Stimulated activated CD8-positive, alpha-beta memory T cell treated with anti-CD3 and anti-CD28 coated beads, Interleukin-7, amount 100 ng/mL, for 48 hours (primary cell): ENCODE measurements around the gene FBLN5.
"Not testable (repeated sequence)": the region's sequence is repeated elsewhere in the genome, so short reads cannot be mapped to it uniquely, and the experiment has no call there.

Experiments
- DNase-seq, 2 donors: peaks; one replicate each; pipeline ENCODE4 v3.0.0-alpha.2; 2020; ENCODE audit warnings: low read depth in 1 of 2; ENCODE audit errors: extremely low read depth in 1 of 2

FBLN5 gene

DNA sequence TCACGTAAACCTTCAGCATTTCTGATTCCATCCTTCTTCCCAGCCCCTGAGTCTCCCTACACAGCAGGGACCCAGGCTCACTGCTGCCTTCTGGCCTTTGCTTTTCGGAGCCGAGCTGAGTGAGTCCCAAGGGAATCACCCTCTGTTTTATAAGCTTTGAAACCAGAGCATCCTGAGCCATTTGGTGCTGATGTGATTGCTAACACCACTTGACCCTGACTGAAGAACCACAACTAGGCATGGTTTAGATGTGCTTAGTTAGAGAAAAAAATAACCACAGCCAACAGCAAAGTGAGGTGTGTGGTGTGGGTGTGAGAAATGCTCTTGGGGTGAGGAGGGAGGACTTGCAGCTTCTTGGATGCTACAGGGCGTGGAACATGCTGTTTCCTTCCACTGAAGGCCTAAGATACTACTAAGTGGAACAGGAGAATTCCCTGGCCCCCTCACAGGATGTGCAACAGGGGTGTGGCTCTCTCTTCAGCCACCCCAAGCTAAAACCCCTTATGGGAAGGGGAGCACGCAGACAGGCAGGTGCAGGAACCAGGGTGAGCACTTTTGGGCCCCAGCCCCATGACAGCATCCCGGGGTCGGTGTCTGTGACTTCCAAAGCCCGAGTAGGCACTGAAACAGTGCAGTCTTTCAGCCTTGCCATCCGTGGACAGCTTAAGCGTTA, 80.0 kb downstream of the FBLN5 start, which contains the start of gene TC2N:
TC2N (minus strand) TSS at position 221 of the 673 bp plus-strand sequence. CDS start 53,767 bp downstream, outside the sequence.
- peak in 1 of 2 donors; percentile 53 for DNase-seq

GRCh38 chr14:91866511-91867295, 80.8 kb downstream of the FBLN5 start:
- no peak for DNase-seq

- DNase-seq, result peak in 1 of 2 donors; percentile 47
Observed at GRCh38 chr14:91866061-91866460, 81.4 kb downstream of the FBLN5 start.

- DNase-seq, result no peak
Observed at GRCh38 chr14:91862417-91862816, 85.1 kb downstream of the FBLN5 start.

DNA sequence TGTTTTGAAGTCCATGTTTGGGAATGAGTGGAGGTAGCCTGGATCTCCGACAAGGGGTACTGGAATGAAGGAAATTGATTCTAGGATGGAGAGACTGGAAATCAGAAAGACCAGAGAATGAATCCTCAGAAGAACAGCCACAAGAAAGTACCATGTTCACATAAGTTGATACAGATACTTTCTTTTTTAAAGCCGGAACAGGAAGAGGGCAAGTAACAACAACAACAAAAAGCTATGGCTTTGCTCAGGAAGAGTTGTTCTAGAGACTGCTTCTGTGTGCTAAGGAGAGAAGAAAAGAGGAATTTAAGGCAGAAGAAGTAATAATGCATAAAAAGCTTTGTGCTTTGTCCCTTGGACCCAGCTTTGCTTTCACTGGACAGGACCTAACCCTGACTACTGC, 86.4 kb downstream of the FBLN5 start:
- DNase-seq, result no peak

DNA sequence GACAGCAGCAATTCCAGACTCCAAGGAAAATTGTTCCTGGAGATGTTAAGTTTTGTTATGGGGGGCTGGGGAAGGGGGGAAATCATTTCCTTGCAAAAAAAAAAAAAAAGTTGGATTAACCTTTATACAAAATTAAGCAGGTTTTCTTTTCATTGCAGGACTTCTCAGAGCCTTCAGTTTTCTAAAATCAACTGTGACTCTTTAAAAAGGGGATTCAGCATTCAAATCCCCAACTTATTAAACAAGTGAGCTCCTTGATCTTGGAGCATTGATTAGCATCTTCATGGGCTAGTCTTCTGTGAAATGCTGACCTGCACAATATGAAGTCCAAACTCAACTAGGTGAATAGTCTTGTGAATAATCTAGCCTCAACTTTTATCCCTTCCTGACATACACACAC, 87.3 kb downstream of the FBLN5 start:
- no peak for DNase-seq

GRCh38 chr14:91858536-91859275, 88.8 kb downstream of the FBLN5 start:
- no peak for DNase-seq

DNA sequence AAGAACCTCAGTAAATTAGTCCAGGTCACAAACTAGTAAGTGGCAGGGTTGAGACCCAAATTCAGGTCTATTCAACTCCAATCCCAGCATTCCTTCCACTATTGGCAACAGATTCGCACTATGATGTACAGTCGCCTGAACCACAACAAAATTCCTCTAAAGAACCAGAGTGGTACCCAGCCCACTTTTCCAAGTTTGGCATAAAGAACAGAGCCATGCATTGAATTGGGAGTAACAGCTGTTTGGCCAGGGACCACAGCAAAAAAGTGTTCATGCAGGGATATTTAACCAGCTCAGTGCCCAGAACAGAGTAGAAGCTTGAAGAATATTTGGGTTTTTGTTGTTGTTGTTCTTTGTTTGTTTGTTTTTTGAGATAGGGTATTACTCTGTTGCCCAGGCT, 89.9 kb downstream of the FBLN5 start:
- DNase-seq, result no peak

DNA sequence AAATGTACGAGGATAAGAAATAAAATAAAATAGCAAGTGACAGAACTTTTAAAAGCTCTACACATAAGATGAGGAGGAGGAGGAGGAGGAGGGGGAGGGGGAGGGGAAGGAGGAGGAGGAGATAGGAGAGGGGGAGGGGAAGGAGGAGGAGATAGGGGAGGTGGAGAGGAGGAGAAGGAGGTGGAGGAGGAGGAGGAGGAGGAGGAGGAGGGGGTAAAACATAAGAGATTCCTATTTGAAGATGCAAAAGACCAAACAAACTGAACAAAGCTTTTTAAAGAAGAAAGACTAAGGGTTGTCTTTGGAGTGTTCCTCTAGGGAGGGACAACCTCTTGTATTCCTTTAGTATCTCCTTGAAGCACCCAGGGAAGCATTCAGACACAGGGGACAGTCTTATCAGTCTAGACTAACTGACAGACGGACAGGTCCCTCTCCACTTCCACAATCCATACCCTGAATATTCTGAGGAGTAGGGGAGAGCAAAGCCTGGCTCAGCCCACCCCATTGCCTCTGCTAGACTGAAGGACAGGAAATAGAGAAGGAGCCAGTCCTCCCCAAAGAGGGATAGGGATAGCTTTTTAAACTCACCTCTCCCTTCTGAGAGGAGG, 93.1 kb downstream of the FBLN5 start:
- DNase-seq, result no peak

DNA sequence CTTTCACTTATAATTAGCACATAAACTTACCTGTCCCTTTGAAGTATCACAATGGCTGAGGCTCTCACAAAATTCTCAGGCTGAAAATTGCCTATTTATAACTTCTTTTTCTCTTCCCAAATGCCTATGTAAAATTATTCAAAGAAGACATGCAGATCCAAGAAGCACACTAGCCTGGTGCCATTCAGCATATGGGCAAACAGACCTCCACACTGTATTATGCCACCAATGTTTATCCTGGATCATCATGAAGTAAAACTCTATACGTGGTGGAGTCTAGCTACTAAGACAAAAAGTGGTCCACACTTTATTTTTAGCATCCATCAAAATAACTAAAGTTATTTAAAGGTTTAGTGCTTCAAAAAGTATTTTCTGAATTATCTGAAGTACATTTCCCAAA, 95.9 kb downstream of the FBLN5 start:
- DNase-seq, result no peak

GRCh38 chr14:91848504-91849001, 98.9 kb downstream of the FBLN5 start:
- DNase-seq, result no peak

DNA sequence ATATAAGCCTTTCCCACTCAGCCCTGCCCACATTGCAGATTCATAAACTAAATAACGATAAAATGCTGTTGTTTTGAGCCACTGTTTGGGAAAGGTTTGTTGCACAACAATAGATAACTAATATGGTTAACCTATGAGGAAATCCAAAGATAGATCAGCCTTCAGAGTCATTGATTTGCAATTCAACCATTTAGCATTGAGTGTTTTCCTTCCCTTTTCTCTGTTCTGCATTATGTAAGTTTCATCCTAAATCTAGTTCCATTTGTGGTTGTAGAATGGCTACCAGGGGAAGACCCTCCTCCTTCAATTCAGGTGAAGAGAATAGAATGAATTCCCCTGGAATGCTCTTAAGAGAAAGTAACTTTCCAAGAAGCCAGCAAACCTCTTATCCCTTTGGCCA, 99.8 kb downstream of the FBLN5 start:
- DNase-seq, result no peak

GRCh38 chr14:91845652-91846051, 101.8 kb downstream of the FBLN5 start:
- DNase-seq, result no peak

- not testable (repeated sequence) for DNase-seq
Observed at GRCh38 chr14:91845056-91845455, 102.4 kb downstream of the FBLN5 start.

- DNase-seq, result no peak
Observed at GRCh38 chr14:91844029-91844428, 103.5 kb downstream of the FBLN5 start.

DNA sequence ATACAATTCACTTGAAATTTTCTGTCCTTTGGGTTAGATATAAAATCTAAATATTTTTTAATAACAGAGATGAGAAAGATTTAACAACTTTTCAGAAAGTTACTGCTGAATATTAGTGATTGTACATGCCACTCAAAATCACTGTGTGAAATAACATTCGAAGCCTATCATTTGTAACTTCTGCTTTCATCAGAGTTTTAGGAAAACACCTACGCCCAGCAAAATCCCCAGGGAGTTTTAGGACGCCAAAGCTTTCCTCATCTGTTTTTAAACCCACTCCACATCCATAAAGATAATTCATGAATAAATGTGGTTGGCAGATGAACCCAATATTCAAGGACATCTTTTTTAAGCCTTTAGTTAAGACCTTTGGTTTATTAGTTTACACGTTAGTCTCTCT, 104.1 kb downstream of the FBLN5 start:
- DNase-seq, result no peak

GRCh38 chr14:91841065-91841464, 106.4 kb downstream of the FBLN5 start:
- DNase-seq, result no peak

GRCh38 chr14:91839749-91840148, 107.7 kb downstream of the FBLN5 start:
- DNase-seq, result no peak

DNA sequence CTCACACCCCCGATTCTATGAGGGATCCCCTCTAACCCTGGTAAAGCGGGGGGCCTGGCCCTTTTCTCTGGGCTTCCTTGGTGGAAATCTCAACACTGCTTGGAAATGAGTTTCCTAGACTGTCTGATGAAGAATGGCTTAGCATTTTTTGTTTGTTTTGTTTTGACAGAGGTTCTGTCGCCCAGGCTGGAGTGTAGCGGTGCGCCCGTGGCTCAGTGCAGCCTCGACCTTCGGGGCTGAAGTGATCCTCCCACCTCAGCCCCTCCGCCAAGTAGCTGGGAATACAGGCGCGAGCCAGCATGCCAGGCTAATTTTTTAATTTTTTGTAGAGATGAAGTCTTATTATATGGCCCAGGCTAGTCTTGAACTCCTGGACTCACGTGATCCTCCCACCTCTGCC, 110.4 kb downstream of the FBLN5 start:
- no peak for DNase-seq

GRCh38 chr14:91835920-91836843, 111.3 kb downstream of the FBLN5 start:
- DNase-seq, result peak; percentile 47 to 76
